OCI-LY7 (cell line): ENCODE results near the gene PAN3.

Experiments used
- CTCF ChIP-seq: fragments of 200-600 bp; sonication (generic); conservative IDR thresholded peaks from 2 replicates; pipeline ENCODE4 v1.5.1; 2014; ENCODE audit warnings: mild to moderate bottlenecking, antibody characterized with exemption, low read length, moderate library complexity, mixed read lengths
- EZH2phosphoT487 ChIP-seq: fragments of 200-600 bp; sonication (generic); IDR thresholded peaks from 2 replicates; pipeline ENCODE4 v1.6.1; 2018; ENCODE audit warnings: low read depth, borderline replicate concordance, mild to moderate bottlenecking, mixed run types, antibody characterized with exemption, low read length, moderate library complexity, mixed read lengths

GRCh38 chr13:28220166-28220565, 81.8 kb downstream of the PAN3 start:
- TF ChIP-seq CTCF = no peak
- TF ChIP-seq EZH2phosphoT487 = no peak
